ENCODE data around the gene HORMAD2.
"Not testable (repeated sequence)": the region's sequence is repeated elsewhere in the genome, so short reads cannot be mapped to it uniquely, and the experiment has no call there.

HORMAD2 gene

GRCh38 chr22:30057375-30057774 lies 22.9 kb upstream of the HORMAD2 start:
- no peak for FAIRE-seq

- not testable (repeated sequence) for FAIRE-seq
These were observed 20.8 kb upstream of the HORMAD2 start for GRCh38 chr22:30059346-30060020.

- not testable (repeated sequence) for FAIRE-seq
These were observed 19.2 kb upstream of the HORMAD2 start for GRCh38 chr22:30061094-30061493.

GRCh38 chr22:30062259-30062658 lies 18.0 kb upstream of the HORMAD2 start:
- no peak for FAIRE-seq

GRCh38 chr22:30062950-30063349 lies 17.3 kb upstream of the HORMAD2 start:
- no peak for FAIRE-seq

GRCh38 chr22:30064172-30064571 lies 16.1 kb upstream of the HORMAD2 start:
- FAIRE-seq = no peak

GRCh38 chr22:30073743-30074142 lies 6.5 kb upstream of the HORMAD2 start:
- FAIRE-seq = no peak

- FAIRE-seq = no peak
These were observed 6.1 kb upstream of the HORMAD2 start for GRCh38 chr22:30074147-30074546.

- FAIRE-seq = no peak
These were observed 5.3 kb upstream of the HORMAD2 start for GRCh38 chr22:30074994-30075393.

- FAIRE-seq = no peak
These were observed 2.9 kb upstream of the HORMAD2 start for GRCh38 chr22:30077279-30077880.

GRCh38 chr22:30078320-30079311 lies 1.6 kb upstream of the HORMAD2 start:
- no peak for FAIRE-seq

- no peak for FAIRE-seq
These were observed 541 bp downstream of the HORMAD2 start for GRCh38 chr22:30080805-30081204.

GRCh38 chr22:30086496-30086895 lies 6.2 kb downstream of the HORMAD2 start:
- FAIRE-seq = no peak

- FAIRE-seq = not testable (repeated sequence)
These were observed 6.8 kb downstream of the HORMAD2 start for GRCh38 chr22:30087037-30087436.

- FAIRE-seq = no peak
These were observed 7.3 kb downstream of the HORMAD2 start for GRCh38 chr22:30087611-30088010.

GRCh38 chr22:30088468-30088867 lies 8.2 kb downstream of the HORMAD2 start:
- FAIRE-seq = no peak

- no peak for FAIRE-seq
These were observed 9.4 kb downstream of the HORMAD2 start for GRCh38 chr22:30089655-30089974.

GRCh38 chr22:30092686-30093085 lies 12.4 kb downstream of the HORMAD2 start:
- FAIRE-seq = no peak

GRCh38 chr22:30094804-30095203 lies 14.5 kb downstream of the HORMAD2 start:
- no peak for FAIRE-seq

- FAIRE-seq = no peak
These were observed 17.6 kb downstream of the HORMAD2 start for GRCh38 chr22:30097861-30098260.

GRCh38 chr22:30100770-30101169 lies 20.5 kb downstream of the HORMAD2 start:
- not testable (repeated sequence) for FAIRE-seq

GRCh38 chr22:30104501-30105156 lies 24.4 kb downstream of the HORMAD2 start:
- no peak for FAIRE-seq

GRCh38 chr22:30105483-30105882 lies 25.2 kb downstream of the HORMAD2 start:
- no peak for FAIRE-seq
